Esophagus mucosa (tissue), 1 donor: ENCODE measurements around the gene CALML3. TPM values are rescaled to one million over a fixed set of nuclear protein-coding genes. Genes with fewer than 3 reads are reported as not detected.

Experiments used
- ATAC-seq: fragments of 200-7000 bp; cut with Tn5 transposase; one replicate; pipeline ENCODE4 v1.9.1; 2020
- total RNA-seq: library from RNA; stranded (reverse); gene quantifications from one replicate; pipeline ENCODE4 v1.2.4, GENCODE V29; 2023
- donor health status: DM: yes; HTN: yes; CAD: no.

Gene CALML3
- total RNA-seq, 1 donor from 2014 or later: 501 TPM

DNA sequence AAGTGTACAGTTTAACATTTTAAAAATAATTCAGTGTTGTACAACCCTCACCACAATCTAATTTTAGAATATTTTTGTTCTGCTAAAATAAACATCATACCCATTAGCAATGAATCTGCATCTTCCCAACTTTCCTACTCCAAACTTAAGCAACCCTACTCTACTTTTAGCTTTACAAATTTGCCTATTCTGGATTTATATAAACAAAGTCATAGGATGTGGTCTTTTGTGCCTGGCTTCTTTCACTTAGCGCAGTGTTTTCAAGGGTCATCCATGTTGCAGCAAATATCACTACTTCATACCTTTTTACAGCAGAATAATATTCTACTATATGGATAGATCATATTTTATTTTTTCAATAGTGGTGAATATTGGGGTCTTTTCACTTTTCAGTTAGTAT is 18.9 kb downstream of the CALML3 start:
- ATAC-seq: no peak

GRCh38 chr10:5544216-5544805 is 19.6 kb downstream of the CALML3 start:
- ATAC-seq: peak; percentile 62

- ATAC-seq: no peak
Observed at GRCh38 chr10:5545011-5545410, 20.2 kb downstream of the CALML3 start.

- no peak for ATAC-seq
Observed at GRCh38 chr10:5545426-5545777, 20.6 kb downstream of the CALML3 start.

DNA sequence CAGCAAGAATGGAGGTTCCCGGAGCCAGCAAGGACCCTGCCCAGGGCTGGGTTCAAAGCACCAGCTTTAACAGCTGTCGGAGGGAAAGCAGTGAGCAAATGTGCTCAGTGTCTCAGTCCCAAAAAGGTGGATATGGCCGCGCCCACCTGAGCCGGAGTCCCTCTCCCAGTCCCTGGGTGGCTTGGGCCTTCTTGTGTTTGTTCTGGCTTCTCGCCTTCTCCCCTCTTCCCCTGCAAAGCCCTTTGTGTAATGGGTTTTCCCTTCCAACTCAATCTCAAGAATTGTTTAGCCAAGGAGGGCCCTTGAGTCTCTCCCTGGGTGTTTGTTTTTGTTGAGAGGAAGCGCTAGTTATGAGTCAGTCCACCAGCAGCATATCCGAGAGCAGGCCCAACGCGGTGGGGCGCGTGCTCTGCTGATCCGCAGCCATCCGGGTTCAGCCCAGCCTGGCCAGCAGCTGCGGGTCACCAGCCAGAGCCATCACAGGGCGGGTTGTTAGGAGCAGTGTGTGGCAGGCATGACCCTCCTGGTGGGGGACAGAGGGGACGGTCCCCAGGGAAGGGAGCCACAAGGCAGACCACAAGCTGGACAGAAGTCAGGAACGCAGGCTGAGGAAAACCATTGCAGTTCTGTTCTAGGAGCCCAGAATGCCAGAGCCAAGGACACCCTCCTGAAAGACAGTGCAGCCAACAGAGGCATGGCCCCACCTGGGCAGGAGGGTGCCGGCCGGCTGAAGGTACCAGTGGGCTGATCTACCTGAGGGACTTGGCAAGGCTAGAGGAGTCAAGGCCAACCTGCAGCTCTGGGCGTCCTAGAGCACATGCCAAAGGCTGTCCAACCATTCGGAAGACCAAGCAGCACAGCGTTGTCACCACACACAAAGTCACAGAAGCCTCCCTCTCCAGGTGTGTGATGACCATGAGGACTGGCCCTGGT is 21.3 kb downstream of the CALML3 start:
- ATAC-seq: peak; percentile 60

- ATAC-seq: peak; percentile 60
Observed at GRCh38 chr10:5546891-5547680, 22.3 kb downstream of the CALML3 start.

DNA sequence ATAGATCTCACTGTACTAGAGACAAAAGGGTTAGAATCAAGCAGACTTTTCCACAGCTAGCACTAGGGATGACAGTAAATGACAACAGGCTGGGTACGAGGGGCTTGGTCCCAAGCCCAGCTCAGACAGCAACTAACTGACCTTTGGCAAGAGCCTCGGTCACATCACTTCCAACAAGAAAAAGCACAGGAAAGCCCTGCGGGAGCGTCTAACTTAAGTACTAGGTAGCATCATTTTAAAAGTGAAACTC is 22.8 kb downstream of the CALML3 start:
- ATAC-seq: no peak

GRCh38 chr10:5547931-5548660 is 23.3 kb downstream of the CALML3 start:
- peak; percentile 14 for ATAC-seq

GRCh38 chr10:5549462-5550249 is 24.9 kb downstream of the CALML3 start:
- no peak for ATAC-seq

- no peak for ATAC-seq
Observed at GRCh38 chr10:5550250-5550545, 25.4 kb downstream of the CALML3 start.

DNA sequence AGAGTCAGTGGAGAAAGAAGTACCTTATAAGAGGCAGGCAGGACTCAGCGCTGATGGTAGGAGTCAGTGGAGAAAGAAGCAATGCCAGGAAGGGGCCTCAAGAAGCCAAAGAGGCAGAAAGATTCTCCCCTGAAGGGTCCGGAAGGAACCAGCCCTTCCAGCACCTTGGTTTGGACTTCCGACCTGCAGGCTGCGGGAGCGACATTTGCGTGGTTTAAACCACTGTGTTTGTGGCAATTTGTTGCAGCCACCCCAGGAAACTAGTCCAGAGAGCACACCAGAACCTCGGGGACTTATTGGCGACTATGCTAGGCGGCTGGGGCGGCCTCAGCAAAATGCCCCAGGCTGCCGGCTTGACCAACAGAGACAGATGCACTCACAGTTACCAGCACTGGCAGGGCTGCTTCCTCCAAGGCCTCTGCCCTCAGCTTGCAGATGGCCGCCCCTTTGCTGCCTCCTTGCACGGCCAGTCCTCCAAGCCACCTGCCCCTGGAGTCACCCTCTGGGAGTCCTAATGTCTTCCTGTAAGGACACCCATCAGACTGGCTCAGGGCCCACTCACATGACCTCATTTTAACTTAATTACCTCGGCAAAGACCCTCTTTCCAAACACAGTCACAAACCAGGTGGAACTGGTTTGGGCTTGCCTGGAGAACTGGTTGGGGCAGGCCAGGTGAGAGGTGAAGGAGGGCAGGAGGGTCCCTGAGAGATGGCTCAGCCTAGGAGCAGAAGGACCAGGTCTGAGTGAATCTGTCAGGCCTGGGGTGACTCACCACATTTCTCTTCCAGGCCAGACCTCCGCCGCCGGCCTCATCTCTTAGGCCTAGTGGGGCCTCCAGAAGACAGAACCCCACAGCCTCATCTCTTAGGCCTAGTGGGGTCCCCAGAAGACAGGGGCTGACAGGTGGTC is 26.1 kb downstream of the CALML3 start:
- peak; percentile 60 for ATAC-seq

GRCh38 chr10:5551531-5552375 is 27.0 kb downstream of the CALML3 start:
- ATAC-seq: peak; percentile 61

DNA sequence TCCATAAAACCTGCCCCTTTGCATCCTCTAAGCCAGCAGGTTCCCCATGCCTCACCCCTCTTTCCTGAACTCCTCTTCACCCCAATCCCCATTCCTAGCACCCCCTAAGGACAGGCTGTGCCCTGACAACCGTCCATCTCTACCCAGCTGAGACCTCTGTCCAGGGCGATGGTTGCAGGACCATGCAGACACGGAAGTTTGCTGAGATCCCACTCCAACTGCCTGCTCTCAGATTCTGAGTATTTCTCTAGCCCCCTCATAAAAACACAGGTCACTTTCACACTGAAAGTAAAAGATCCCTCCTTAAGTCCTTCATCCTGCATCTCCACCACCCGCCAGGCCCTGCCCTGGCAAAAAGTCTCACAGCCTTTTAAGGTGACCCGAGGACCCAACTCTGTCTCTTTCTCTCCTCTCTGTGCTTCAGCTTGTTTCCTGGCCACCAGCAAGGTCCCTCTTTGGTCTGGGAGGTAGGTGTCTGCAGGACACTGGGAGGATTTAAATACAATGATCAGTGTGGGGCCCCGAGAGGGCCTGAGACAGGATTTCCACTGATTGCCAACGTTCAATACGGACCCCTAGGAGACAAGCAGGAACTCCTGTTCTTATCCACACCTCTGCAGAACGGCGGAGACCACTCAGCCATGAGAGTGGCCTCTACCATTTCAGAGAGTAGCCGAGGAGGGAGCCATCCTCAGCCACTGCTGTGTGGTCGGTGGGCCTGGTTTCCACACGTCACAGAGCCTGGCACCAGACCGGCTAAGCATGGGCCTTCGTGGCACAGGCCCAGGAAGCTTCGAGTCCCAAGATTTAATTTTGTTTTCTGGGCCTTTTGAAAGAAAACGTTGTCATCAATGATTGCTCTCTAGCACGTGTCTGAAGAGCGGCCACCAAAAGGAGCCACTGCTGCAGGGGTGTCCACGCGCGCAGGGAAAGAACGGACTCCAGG is 27.9 kb downstream of the CALML3 start:
- no peak for ATAC-seq

DNA sequence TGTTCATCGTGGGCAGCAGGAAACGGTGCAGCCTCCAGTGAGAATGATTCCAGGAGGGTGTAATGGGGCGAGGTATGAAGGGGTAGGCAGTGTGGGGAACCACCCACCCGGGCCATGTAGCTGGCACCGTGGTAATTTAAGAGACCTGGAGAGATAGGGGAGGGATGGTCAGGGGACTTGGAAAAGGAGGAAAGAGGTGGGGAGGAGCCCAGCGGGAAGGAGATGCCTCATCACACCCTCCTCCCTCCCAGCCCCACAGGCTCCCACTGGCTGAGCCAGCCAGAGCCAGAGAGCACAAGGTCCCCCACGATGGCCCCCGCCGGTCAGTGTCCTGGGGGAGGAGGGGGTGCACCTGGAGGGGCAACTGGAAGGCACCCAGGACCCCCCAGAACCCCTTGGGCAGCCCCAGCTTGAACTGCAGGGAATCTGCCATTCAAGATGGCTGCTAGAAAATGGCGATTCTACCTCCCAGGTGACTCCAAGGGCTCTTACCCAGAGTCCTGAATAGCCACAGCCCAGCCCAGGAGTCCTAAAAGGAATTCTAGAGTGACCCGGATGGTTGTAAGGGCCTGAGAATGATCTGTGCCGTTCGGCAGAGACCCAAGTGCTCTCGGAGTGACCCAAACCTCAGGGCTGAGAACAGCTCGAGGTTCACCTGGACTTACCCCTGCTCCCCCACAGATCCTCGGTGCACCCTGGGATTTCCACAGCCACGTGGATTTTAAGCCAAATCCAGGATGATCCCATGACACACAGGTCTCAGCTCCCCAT is 28.8 kb downstream of the CALML3 start:
- no peak for ATAC-seq

- no peak for ATAC-seq
Observed at GRCh38 chr10:5555021-5555510, 30.3 kb downstream of the CALML3 start.

- ATAC-seq: no peak
Observed at GRCh38 chr10:5555881-5556280, 31.1 kb downstream of the CALML3 start.

DNA sequence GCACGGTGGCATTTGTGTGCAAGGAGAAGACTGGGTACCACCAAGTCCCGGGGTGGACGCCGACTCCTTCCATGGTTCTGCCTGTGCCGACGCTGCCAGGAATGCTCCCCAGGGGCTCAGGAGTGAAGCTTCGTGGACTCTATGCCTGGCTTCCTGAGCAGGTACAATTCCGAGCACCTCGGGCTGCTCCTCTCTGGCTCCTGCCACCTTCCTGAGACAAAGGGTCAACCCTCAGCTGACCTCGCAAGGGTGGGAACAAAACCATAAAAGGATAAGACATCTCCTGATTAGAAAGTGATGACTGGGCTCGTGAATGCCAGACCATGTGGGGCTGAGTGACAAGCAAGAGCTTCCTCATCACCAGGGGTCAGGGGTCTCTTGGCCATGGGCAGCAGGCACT is 31.8 kb downstream of the CALML3 start:
- no peak for ATAC-seq
